Endothelial cell of umbilical vein (primary cell): ENCODE results near the gene IGF2R.

Experiments
- CTCF ChIP-seq, 2 donors: IDR thresholded peaks; 1 replicate in 1 of 2; 2 replicates in 1 of 2; pipeline ENCODE4 v1.5.1; 2011; ENCODE audit warnings: low read length in 2 of 2, mild to moderate bottlenecking in 2 of 2, moderate library complexity in 2 of 2, control low read depth in 1 of 2, inconsistent platforms in 1 of 2, low read depth in 1 of 2; ENCODE audit not compliant: insufficient read depth in 1 of 2; ENCODE audit errors: extremely low read depth in 1 of 2
- EZH2 ChIP-seq: IDR thresholded peaks from 2 replicates; pipeline ENCODE4 v1.6.1; 2012; ENCODE audit warnings: borderline replicate concordance, low read depth, mild to moderate bottlenecking, moderate library complexity, low read length, inconsistent platforms; ENCODE audit not compliant: severe bottlenecking
- JUN ChIP-seq: IDR thresholded peaks from 2 replicates; pipeline ENCODE4 v1.6.1; 2011; ENCODE audit warnings: borderline replicate concordance, low read depth; ENCODE audit not compliant: insufficient read length, insufficient read depth
- POLR2AphosphoS5 ChIP-seq: IDR thresholded peaks from 2 replicates; pipeline ENCODE4 v1.6.1; 2012; ENCODE audit warnings: low read depth, mild to moderate bottlenecking, control low read depth, low read length, moderate library complexity; ENCODE audit not compliant: insufficient read depth

DNA sequence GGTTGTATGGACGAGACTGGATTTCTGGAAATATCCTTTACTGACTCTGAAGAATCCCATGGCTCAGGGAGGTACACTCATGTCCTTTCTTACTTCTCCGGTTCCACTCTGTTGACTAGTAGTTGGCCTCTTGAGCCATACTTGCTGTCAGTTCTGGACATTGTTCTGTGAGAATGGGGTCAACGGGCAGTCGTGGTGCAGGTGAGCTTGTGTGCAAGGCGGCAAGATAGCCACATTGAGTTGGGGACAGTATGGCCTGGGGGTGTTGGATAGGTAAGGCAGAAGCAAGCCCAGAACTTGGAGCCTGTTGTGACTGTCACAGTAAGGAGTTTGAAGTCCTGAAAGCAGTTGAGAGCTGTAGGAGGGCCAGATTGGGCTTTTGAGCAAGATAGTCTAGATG is 139.2 kb downstream of the IGF2R start:
- TF ChIP-seq EZH2 (no peak), JUN (no peak), CTCF (IDR thresholded peaks at IDR 0.05; ENCODE audit: extremely low read depth in 1 of 2, insufficient read depth in 1 of 2, low read depth in 1 of 2, low read length in 2 of 2) (no peak), POLR2AphosphoS5 (no peak)
